NCI-H2171 (cell line): ENCODE results near the gene OR7G3.

ENCODE experiments used
- DNase-seq: peaks from one replicate; lab custom pipeline; 2025; lab: John Stamatoyannopoulos, UW

Gene OR7G3

GRCh38 chr19:9107375-9107774, 19.4 kb downstream of the OR7G3 start, which contains the start of gene OR7G2:
OR7G2 (minus strand) TSS chr19:9107475; CDS start chr19:9103243, 4,232 bp downstream.
- DNase-seq: no peak

GRCh38 chr19:9086761-9087160, 40.0 kb downstream of the OR7G3 start, which contains the start of gene OR1M1:
OR1M1 (plus strand) TSS chr19:9087061; CDS start chr19:9093245, 6,184 bp downstream.
- no peak for DNase-seq

- DNase-seq: no peak
Observed at GRCh38 chr19:9078651-9079050, 48.1 kb downstream of the OR7G3 start.

- no peak for DNase-seq
Observed at GRCh38 chr19:9076901-9077300, 49.8 kb downstream of the OR7G3 start.
